Lung (tissue), 12 donors: ENCODE results near the gene RNF208. TPM values are rescaled to one million over a fixed set of nuclear protein-coding genes. Genes with fewer than 3 reads are reported as not detected.

Experiments
- ATAC-seq: fragments of 200-7000 bp; cut with Tn5 transposase; one replicate; pipeline ENCODE4 v1.9.1; 2020; ENCODE audit warnings: moderate number of reproducible peaks; ENCODE audit not compliant: insufficient read depth, low FRiP score
- DNase-seq, 3 donors: peaks; one replicate each; pipeline ENCODE4 v3.0.0-alpha.2; 2013 to 2017
- H3K27ac ChIP-seq, 2 donors: one replicate each; pipeline ENCODE4 v1.5.1; 2013; ENCODE audit warnings: mild to moderate bottlenecking in 2 of 2, moderate library complexity in 2 of 2, control low read depth in 1 of 2, inconsistent platforms in 1 of 2, low read depth in 1 of 2, low read length in 1 of 2
- H3K27me3 ChIP-seq, 3 donors: one replicate each; pipeline ENCODE4 v1.5.1; 2013; ENCODE audit warnings: low read length in 2 of 3; ENCODE audit not compliant: control insufficient read depth in 3 of 3, insufficient read depth in 3 of 3
- H3K36me3 ChIP-seq, 4 donors: one replicate each; pipeline ENCODE4 v1.5.1; 2013; ENCODE audit warnings: low read length in 4 of 4, mild to moderate bottlenecking in 1 of 4, moderate library complexity in 1 of 4; ENCODE audit not compliant: control insufficient read depth in 4 of 4, insufficient read depth in 4 of 4
- H3K4me1 ChIP-seq, 5 donors: one replicate each; pipeline ENCODE4 v1.5.1; 2013; ENCODE audit warnings: low read length in 5 of 5, mild to moderate bottlenecking in 2 of 5, moderate library complexity in 1 of 5; ENCODE audit not compliant: control insufficient read depth in 5 of 5, insufficient read depth in 5 of 5
- H3K4me3 ChIP-seq: one replicate; pipeline ENCODE4 v1.5.1; 2013; ENCODE audit warnings: mild to moderate bottlenecking, control low read depth, moderate library complexity
- H3K9ac ChIP-seq, 2 donors: one replicate each; pipeline ENCODE4 v1.5.1; 2013; ENCODE audit warnings: low read length in 2 of 2, control low read depth in 1 of 2; ENCODE audit not compliant: insufficient read depth in 1 of 2
- H3K9me3 ChIP-seq, 4 donors: one replicate each; pipeline ENCODE4 v1.5.1; 2013; ENCODE audit warnings: low read length in 3 of 4, mild to moderate bottlenecking in 1 of 4, moderate library complexity in 1 of 4; ENCODE audit not compliant: control insufficient read depth in 4 of 4, insufficient read depth in 3 of 4
- CTCF ChIP-seq: IDR thresholded peaks from 2 replicates; pipeline ENCODE4 v1.5.1; 2012; ENCODE audit warnings: mild to moderate bottlenecking; ENCODE audit errors: control extremely low read depth, extremely low read depth
- WGBS, 2 donors: extraction: QIAGEN DNeasy Blood & Tissue Kit; methylation state at CpG; one replicate each; pipeline ENCODE4 v1.1.7; 2013; 5-methylcytosine and 5-hydroxymethylcytosine counted together
- polyA plus RNA-seq, 2 donors: library from polyadenylated mRNA; stranded (reverse); fragments of 200-250 nt; gene quantifications; one replicate each; pipeline ENCODE4 v1.2.1, GENCODE V29; 2013
- total RNA-seq, 2 donors: library from RNA; depleted of rRNA in 1 of 2; stranded (reverse); fragments of >200 nt in 1 of 2; gene quantifications; one replicate each; pipeline ENCODE4 v1.2.1, GENCODE V29; 2014 to 2021
- donor health status: control.
- donor health status: control.
- donor health status: Bipolar disorder and iron deficiency.
- donor health status: healthy.
- donor health status: DM: yes; HTN: yes; CAD: no.

The RNF208 gene
- total and polyA plus RNA-seq, 4 donors: 1.7 to 12.0 (median 5.3) TPM

GRCh38 chr9:137215196-137215986 is 6.6 kb downstream of the RNF208 start:
- no peaks in the 10 kb centered on the region for H3K27me3 ChIP-seq
- 95 to 96% methylated on average over 19 to 22 of the region's 22 CpGs for WGBS, 2 donors
- no peak for DNase-seq
- no peak overlapping the region for H3K9ac ChIP-seq
- no peak for ATAC-seq
- no peak overlapping the region for H3K4me3 ChIP-seq
- H3K4me1 ChIP-seq: peaks cover 0 to 14% (median 0%) of the 10 kb centered on the region in 5 donors
- TF ChIP-seq CTCF: no peak
- peaks cover 0 to 26% (median 3%) of the 10 kb centered on the region in 4 donors for H3K36me3 ChIP-seq
- no peak overlapping the region for H3K27ac ChIP-seq
- no peaks in the 10 kb centered on the region for H3K9me3 ChIP-seq

DNA sequence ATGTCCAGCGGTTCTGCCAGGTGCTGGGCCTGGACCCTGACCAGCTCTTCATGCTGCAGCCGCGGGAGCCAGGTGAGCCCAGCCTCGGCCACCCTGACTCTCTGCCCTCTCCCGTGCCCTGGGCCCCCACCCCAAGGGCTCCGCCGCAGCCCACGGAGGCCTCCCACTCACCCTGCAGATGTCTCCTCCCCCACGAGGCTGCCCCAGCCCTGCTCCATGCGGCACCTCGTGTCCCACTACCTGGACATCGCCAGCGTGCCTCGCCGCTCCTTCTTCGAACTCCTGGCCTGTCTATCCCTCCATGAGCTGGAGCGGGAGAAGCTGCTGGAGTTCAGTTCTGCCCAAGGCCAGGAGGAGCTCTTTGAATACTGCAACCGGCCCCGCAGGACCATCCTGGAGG is 7.4 kb downstream of the RNF208 start:
- Histone ChIP-seq H3K36me3 (peaks cover 0 to 26% (median 3%) of the 10 kb centered on the region in 4 donors), H3K27ac (no peak overlapping the region), H3K4me1 (peaks cover 0 to 14% (median 0%) of the 10 kb centered on the region in 5 donors), H3K9ac (no peak overlapping the region), H3K9me3 (no peaks in the 10 kb centered on the region), H3K4me3 (no peak overlapping the region), H3K27me3 (no peaks in the 10 kb centered on the region)
- no peak for ATAC-seq
- DNase-seq: no peak
- no peak for TF ChIP-seq CTCF
- 96 to 97% methylated on average over 19 of the region's 19 CpGs for WGBS, 2 donors

- Histone ChIP-seq H3K27me3 (no peaks in the 10 kb centered on the region), H3K4me3 (no peak overlapping the region), H3K36me3 (peaks cover 0 to 32% (median 6%) of the 10 kb centered on the region in 4 donors), H3K4me1 (peaks cover 0 to 10% (median 0%) of the 10 kb centered on the region in 5 donors), H3K27ac (no peak overlapping the region), H3K9me3 (no peaks in the 10 kb centered on the region), H3K9ac (no peak overlapping the region)
- no peak for TF ChIP-seq CTCF
- no peak for DNase-seq
- ATAC-seq: no peak
- 91 to 95% methylated on average over 48 to 49 of the region's 49 CpGs for WGBS, 2 donors
Measured at GRCh38 chr9:137213160-137214060, 8.6 kb downstream of the RNF208 start.
